Uterus (tissue), 2 donors: Measurements from ENCODE around the gene FUT1.
"Not testable (repeated sequence)": the region's sequence is repeated elsewhere in the genome, so short reads cannot be mapped to it uniquely, and the experiment has no call there.

Experiments used
- CTCF ChIP-seq, 4 experiments: fragments of 200-600 bp in 2 of 4; fragments of 450-650 bp in 2 of 4; sonication (generic) in 2 of 4; IDR thresholded peaks; one replicate each; pipeline ENCODE4 v1.5.1; 2016 to 2019; ENCODE audit warnings: antibody characterized with exemption in 4 of 4, mild to moderate bottlenecking in 2 of 4, moderate library complexity in 1 of 4
- POLR2A ChIP-seq, 2 donors: fragments of 450-650 bp; IDR thresholded peaks; one replicate each; pipeline ENCODE4 v1.6.1; 2016; ENCODE audit warnings: antibody characterized with exemption in 2 of 2, mild to moderate bottlenecking in 1 of 2, moderate library complexity in 1 of 2

DNA sequence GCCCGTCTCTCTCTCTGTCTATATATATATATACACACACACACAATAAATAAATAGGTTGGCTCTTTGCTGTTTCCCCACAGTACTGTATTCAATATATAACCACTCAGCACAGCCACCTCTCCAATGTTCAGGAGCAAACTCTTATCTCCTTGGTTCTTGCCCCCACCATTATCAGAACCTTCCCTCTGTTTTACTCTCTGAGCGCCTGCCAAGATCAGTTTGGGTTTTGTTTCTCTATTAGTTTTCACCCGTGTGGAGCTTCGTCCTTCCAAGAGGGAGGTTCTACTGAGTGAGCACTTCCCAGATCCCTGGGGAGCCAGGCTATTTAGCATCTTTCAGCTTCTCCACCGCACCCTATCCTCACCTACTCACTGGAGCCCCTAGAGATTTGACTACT lies 13.4 kb upstream of the FUT1 start:
- not testable (repeated sequence) for TF ChIP-seq CTCF, POLR2A (IDR thresholded peaks at IDR 0.05)
